GM21786 (cell line): ENCODE data around the gene SH3BP4.

Experiments
- ATAC-seq: cut with Tn5 transposase; IDR thresholded peaks from one replicate; pipeline ENCODE4 v1.9.1; 2021; ENCODE audit not compliant: unreplicated experiment

SH3BP4 gene

DNA sequence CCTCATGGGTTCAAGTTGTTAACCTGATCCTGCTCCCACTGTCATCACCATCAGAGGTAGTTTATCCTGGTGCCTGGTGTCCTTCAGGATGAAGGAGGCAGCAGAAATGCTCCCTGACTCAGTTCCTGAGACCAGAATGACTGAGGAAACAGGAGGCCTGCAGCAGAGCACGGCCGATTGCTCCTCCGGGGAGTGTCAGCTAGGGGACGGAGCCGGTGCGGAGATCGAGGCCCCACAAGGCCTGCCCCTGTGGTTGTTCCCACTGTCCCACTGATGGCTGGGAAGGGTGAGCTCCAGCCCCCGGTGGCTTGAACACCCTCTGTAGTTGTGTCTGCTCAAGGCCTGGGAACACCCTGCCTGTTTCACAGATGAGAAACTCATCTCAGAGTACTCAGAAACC lies 45.6 kb downstream of the SH3BP4 start:
- ATAC-seq: no peak

DNA sequence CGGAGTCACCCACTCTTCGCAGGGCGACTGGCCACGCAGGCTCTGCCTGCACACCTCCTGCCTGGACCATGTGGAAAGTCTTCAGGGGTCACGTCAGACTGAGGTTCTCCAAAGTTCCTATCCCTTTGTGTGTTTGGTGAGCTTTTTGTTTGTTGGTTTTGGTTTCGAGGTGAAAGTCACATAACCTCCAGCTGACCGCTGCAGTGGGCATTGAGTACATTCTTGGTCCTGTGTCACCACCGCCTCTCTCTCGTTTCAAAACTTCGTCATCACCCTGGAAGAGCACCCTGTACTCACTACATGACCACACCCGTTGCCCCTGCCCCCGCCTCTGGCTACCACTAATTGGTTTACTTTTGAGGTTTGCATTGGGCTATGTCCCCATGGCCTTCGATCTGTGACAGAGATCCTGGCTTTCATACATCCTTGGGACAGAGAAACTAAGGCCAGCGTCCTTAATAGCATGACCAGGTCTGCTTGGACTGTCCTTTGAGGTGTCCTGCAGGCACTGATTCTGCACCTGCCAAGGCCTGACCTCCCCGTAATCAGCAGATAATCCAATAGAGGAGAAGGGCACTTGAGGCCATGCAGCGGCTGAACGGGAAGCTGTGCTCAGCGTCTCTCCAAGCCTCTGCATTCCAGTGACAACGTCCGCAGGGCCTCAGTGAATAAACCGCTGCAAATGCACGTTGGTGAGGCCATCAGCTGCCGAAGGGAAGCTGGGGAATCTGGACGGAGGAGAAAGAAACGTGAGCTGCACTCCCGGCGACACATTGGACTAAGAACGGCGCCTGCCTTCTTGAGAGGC lies 46.8 kb downstream of the SH3BP4 start:
- ATAC-seq: no peak

DNA sequence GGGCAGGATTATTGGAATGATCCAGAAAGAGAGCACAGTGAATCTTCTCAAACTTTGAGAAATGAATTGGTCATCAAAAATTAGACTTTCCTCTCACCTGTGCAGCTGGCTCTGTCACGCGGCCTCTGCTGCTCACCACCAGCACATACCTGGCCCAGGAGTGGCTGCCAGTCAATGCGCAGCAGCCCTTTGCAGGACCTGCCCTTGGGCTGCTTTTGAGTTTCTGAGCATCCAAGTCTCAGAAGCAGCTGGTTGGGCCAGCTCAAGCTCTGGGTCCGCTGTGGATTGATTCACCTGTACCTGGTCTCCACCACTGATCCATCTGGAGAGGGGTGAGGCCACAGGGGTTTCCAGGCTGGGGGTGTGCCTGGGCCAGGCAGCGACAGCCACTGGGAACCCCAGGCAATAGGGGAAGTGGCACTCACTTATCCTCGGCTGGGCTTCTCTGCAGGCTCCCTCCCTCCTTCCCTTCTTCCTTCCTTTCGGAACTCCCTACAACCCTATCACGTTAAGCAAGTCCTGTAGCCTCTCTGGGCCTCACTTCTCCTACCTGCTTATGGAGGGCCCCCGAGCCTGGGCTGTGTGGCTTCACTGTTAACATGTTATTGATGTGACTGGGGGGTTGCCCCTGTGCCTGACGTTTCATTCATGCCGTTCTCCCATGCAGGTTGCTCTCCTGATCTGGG lies 48.1 kb downstream of the SH3BP4 start:
- ATAC-seq: no peak

DNA sequence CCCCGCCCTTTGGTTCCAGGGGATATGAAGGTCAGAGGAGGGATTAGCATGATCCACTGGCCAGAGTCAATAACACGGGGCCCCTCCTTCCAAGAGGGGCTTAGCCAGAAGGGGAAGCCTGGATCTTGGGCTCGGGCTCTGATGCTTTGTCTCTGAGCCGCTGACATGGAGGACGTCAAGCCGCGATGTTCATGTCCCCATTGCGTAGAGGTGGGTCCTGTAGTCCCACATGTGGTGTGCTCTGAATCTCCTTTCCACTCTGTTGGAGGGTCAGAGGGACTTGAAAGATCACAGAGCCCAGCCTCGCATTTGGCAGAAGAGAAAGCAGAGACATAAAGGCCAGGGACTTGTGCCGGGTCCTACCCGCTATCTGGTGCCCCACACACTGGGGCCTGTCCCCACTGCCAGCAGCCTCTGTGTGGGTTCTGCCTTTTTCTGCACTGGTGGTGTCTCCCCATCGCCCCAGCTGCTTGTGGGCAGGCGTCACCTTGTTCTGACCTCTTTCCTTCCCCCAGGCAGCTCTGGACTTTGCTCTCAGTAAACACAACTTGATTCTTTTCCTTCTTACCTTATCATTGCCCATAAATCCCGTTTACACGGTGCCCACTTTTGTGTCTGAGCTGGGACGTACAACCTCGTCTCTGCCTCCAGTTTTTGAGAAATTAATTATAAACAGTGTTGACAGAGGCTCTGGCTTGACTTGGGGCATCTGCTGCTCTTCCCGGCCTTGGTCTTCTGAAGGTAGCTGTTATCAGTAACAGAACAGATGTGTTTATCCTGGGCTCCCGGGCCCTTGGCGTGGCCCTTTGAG lies 48.8 kb downstream of the SH3BP4 start:
- ATAC-seq: no peak

DNA sequence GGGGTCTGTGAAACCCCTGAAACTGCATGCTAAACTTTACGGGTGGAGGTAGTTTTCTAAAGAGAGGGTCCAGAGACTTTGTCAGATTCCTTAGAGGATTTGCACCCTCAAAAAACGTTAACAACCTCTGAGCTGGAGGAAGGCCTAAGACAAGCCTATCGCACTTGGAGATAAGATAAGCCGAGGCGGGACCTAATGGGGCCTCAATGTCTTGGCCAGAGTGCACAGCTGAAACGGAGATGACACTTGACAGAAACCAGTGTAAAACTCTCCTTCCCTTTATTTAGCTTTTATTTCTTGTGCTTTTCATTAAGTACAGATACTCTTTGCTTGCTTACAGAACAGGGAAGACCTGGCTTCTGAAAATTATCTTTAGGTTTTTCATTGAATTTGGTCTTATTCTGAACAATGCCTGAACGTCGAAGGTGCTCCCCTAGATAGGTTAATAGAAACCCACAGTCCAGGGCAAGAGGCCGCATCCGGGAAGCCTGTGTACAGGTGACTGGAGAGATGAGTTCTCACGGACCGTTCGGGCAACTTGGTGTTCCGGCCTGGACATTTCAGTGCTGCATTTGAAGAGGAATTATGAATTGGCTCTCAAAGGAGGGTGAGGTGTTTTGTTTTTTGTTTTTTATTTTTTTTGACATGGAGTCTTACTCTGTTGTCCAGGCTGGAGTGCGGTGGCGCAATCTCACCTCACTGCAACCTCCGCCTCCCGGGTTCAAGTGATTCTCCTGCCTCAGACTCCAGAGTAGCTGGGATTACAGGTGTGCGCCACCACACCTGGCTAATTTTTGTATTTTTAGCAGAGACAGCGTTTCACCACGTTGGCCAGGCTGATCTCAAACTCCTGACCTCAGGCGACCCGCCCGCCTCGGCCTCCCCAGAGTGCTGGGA lies 49.7 kb downstream of the SH3BP4 start:
- no peak for ATAC-seq

DNA sequence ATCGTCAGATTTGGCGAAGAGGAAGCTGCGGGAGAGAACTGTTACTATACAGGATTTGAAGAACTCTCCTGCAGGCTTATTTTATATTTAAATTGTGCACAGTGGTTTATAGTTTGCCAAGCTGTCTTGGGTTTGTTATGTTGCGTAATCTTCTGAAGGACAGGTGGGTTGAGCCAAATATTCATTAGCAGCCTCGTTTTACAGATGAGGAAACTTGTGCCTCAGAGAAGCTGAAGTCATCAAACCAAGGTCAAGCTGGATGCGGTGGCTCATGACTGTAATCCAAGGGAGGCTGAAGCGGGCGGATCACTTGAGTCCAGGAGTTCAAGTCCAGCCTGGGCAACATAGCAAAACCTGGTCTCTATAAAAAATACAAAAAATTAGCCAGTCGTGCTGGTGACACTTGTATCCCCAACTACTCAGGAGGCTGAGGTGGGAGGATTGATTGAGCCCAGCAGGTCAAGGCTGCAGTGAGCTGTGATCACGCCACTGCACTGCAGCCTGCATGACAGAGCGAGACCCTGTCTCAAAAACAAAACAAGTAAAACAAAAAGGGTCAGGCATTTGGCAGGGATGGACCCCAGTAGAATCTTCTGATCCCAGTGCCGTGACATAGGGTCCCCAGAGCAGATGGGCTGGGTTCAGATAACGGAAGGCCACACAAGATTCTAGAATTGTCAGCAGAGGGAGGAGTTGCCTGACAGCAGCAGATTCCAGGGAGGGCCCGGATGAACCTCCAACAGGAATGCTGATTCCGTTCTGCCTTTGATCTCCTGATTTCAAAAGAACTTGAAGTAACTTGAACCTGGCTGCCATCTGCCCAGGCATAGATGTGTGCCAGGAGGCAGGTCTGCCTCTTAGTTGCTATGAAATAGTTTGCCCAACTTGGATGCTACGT lies 50.6 kb downstream of the SH3BP4 start:
- no peak for ATAC-seq

DNA sequence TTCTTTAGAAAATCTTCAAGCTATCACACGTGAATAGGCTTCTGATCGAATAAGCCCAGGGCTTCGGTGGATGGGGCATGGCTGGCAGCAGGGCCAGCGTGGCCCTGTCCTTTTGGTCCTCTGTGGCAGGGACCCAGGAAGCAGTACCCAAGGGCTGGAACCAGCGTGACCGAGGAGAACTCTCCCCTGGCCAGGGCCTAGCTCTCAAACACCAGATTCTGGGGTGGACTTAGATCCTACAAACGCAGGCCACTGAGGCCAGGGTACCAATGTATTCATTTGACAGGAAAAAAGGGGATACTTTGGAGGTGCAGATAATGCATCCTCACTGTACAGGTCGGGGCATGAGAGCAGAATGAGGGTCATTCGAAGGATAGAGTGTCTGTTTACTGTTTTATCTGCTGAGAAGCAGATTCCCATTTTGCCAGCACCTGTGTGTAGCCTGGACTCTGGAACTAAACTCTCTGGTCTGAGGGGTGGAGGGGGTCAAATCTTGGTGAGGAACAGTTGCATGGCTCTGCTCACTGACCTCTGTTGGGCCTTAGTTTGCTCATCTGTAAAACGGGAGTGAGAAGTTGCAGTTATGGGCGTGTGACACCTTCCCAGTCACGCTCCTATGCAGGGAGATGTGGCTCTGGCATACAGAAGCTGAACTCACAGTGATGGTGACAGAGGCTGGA lies 51.4 kb downstream of the SH3BP4 start:
- no peak for ATAC-seq

DNA sequence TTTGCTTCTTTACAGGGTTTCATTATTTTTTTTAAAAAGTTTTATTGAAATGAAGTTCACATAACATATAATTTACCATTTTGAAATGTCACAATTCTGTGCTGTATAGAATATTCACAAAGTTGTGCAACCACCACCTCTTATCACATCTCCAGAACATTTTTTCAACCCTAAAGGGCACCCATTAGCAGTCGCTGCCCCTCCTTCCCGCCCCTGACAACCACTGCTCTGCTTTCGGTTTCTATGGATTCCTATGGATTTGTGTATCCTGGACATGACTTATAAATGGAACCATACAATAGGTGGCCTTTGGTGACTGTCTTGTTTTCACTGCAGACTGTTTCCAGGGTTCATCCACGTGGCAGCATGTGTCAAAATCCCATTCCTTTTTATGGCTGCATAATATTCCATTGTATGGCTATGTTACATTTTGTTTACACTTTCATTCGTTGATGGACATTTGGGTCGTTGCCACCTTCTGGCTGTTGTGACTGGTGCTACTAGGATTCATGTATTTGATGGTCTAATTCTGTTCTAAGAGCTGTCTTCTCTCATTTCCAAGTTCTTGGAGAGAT lies 52.6 kb downstream of the SH3BP4 start:
- no peak for ATAC-seq

DNA sequence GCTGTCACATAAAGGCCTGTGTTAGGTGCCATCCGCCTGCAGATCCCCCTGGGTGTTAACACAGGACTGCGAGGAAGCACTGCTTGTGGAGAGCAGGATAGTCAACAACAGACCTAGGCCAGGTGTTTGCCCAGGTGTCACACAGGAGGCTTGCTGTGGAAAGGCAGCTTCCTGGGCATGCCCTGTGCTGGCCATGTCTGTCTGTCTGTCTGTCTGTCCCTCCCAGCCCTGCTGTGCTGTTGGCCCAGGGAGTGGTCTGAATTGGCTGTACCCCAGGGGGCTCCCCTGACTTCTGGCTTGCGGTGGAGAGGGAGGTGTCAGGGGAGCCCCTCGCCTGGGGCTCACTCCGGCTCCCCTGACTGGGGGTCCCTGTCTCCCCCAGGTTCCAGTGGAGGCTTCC lies 53.2 kb downstream of the SH3BP4 start:
- no peak for ATAC-seq

DNA sequence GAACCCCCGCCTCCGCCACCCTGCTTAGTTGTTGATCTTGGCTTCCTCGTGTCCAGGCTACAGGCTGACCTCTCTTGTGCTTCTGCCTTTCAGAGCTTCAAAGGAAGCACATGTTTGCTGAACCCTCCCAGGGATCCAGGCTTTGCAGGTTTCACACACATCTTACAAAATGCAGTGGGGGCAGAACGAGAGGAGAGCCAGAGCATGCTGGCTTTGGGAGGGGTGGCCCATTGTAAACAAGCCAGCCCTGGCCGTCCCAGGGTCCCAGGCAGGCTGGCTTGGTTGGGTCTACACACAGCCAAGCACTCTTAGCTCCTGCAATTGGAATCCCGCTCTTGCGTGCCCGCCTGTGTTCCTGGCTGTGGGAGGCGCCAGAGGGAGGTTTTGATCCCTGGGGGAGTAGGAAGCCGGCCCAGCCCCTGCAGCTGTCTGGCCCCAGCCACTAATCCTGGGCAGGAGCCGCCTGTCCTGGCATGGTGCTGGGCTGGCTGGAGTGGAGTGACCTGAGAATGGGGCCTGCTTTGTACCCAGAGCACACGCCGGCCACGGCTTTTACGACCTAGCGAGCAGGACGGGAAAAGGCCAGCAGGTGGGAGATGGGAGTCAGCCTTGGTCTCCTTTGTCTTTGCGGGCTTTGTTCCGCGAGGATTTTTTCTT lies 53.9 kb downstream of the SH3BP4 start:
- no peak for ATAC-seq

DNA sequence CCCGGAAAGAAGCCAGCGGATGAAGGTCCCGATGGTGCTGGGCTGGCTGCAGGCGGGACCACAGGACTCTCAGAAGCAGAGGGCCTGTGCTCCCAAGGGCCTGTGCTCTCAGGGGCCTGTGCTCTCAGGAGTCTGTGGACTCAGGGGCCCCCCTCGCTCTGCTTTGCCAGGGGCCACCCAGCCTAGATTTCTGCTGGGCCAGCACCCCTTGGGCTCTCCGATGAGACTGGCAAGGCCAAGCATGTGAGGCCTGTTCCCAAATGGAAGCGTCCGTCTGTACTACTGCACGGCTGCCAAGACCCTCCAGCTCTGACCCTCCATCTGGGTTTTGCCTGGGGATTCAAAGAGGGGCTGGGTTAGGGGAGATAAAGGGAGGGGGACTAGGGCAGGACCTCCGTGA lies 54.6 kb downstream of the SH3BP4 start:
- ATAC-seq: no peak

DNA sequence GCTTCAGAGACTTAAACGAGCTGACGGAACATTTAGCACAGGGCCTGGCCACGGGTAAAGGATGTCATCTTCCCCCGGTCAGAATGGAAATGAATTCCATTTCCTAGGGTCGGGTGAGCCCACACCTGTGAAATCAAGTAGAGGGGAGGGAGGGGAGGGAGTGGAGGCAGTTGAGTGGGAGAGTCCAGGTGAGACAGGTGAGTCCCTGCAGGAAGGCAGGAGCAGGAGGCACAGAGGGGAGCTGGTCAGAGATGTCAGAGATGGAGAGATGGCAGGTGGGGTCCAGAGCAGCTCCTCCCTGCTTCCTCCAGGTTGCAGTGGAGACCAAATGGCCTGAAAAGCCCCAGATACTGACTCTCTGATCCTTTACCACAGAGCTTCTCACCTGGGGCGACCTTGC lies 55.2 kb downstream of the SH3BP4 start:
- no peak for ATAC-seq

DNA sequence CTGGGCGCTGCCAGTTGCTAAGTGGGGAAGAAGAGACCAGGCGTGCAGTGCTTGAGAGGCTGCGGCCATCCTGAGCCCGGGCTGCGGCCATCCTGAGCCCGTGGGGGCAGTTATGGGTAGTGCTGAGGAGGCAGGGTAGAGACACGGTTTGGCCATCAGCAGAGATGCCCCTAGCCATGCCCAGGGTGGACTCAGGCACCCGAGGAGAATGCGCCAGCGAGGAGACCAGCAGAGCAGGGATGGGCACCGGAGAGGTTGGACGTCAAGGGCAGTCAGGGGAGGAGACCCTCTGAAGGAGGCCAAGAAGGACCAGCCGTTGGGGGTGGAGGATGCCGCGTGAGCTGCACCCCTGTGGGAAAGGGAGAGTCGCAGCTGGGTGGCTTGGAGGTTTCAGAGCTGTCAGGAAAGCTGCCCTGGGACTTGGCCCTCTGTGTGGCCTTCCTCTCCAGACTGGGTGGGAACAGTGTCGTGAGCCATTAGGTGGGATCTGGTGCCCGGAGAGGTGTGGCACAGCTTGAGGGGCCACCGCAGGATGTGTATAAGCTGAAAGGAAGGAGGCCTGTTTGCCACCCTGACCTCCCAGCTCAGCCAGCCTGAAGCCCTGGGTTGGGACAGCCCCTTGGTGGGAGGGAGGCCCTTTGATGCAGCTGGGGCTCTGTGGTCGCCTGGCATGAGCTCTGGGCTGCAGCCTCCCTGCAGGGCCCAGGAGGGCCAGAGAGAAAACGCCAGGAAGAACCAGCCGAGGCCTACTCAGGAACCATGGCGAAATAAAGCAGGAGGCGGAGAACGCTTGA lies 56.0 kb downstream of the SH3BP4 start:
- ATAC-seq: no peak

DNA sequence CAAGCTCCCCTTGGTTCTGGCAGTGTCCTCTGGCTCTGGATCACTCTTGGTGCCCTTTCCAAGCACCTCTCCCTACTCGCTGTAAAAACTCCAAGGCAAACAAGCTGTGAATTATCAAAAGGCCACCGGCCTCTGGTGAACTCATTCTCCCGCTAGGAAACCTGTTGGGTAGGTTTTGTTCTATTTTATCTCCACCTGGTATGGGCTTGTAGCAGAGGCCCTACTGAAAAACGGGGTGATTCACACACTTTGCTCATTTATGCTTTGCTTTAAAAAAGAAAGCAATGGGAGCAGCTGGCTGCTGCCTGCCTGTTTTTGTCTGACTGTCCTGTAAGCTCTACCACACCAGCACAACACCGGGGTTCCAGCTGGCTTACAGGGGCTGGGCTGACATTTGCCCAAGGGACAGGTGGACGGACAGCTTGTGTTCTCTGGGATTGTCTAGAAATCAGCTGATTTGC lies 56.8 kb downstream of the SH3BP4 start:
- ATAC-seq: no peak

DNA sequence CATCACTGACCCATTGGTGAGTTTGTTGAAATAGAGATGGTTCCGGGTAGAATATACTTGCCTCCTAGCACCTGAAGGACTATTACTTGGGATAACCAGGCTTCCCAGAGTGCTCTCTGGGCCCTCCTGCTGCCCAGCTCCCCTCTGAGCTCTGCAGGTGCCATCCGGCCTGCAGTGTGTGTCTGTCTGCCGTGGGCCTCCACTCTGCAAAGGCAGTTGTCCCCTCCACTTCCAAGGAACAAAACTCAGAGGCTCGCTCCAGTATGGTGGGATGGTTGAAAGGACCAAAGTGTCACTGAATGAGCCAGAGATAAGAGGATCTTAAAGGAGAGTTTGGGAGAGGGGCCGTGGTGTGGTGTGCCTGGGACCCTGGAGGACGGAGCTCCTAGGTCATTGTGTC lies 57.3 kb downstream of the SH3BP4 start:
- ATAC-seq: no peak

DNA sequence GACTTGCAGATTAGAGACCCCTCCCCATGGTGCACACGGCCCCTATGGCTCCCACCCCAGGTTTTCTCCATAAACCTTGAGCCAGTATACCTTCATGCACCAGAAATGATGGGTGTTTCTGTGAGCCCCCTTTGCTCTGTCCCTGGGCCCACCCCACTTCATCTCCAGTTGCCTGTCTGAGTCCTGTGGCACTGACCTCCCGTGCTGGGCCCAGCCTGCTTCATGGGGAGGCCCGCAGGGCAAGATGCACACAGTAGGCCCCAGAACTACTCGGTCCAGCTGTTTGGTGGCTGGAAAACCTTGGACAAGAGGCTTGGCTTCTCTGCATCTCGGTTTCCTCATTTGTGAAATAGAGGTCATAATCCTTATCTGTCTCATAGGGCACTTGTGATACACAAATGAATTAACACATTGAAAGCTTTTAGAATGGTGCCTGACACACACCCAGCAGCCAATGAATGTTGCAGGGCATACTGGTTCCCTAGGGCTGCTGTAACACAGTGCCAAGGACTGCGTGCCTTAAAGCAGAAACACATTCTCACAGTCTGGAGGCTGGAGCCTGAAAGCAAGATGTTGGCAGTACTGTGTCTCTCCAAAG lies 58.4 kb downstream of the SH3BP4 start:
- ATAC-seq: no peak

DNA sequence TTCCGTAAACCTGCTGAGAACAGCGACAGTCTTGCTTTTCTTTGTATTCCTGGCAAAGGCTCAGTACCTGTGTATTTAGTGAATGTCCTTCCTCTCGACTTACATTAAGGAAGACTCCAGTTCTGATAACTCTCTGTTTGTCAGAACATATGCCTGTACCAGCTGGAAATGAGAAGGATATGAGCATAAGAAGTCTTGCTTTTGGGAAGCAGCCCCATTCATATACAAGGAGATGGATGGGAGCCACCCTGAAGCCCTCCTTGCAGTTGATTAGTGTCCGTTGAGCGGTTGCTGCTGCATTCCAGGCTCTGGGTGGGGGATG lies 59.8 kb downstream of the SH3BP4 start:
- no peak for ATAC-seq
